Fibroblast of lung (primary cell): ENCODE results near the gene GART.

Source experiments
- CTCF ChIP-seq, 2 donors: IDR thresholded peaks in 1 of 2; conservative IDR thresholded peaks in 1 of 2; 1 replicate in 1 of 2; 2 replicates in 1 of 2; pipeline ENCODE4 v1.5.1; 2011 to 2012; ENCODE audit warnings: low read length in 2 of 2, control low read depth in 1 of 2, inconsistent platforms in 1 of 2, low read depth in 1 of 2, mild to moderate bottlenecking in 1 of 2
- EZH2 ChIP-seq: IDR thresholded peaks from 2 replicates; pipeline ENCODE4 v1.5.1; 2012; ENCODE audit warnings: low read length, control low read depth, mild to moderate bottlenecking; ENCODE audit errors: missing control alignments

DNA sequence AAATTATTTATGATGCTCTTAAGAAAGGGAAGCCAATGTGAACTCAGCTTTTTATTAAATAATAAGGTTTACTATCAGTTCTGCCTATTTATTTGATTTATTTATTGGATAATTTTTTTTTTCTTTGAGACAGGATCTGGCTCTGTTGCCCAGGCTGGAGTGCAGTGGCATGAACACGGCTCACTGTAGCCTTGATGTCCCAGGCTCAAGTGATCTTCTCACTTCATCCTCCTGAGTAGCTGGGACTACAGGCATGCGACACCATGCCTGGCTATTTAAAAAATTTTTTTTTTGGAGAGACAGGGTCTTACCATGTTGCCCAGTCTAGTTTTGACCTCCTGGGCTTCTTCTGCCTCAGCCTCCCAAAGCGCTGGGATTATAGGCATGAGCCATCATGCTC, 29.4 kb downstream of the GART start:
- TF ChIP-seq CTCF (conservative IDR thresholded peaks at IDR 0.05 in 1 of 2, IDR thresholded peaks at IDR 0.05 in 1 of 2; ENCODE audit: low read depth in 1 of 2, low read length in 2 of 2) (no peak), EZH2 (no peak)
